Coronary artery (tissue), 2 donors: ENCODE results near the gene S100A9.

Experiments
- DNase-seq: peaks from one replicate; pipeline ENCODE4 v3.0.0-alpha.2; 2017; ENCODE audit warnings: low spot score
- H3K27ac ChIP-seq, 2 donors: fragments of 200-600 bp; sonication (generic); one replicate each; pipeline ENCODE4 v1.5.1; 2016 to 2019
- H3K4me3 ChIP-seq: fragments of 200-600 bp; sonication (generic); 2 replicates; pipeline ENCODE4 v1.5.1; 2016; ENCODE audit warnings: mild to moderate bottlenecking, moderate library complexity
- TF ChIP-seq, protein P1 (sequence below): fragments of 200-600 bp; sonication (generic); IDR thresholded peaks from one replicate; pipeline ENCODE4 v1.5.1; 2019; ENCODE audit warnings: antibody characterized with exemption

The S100A9 gene

DNA sequence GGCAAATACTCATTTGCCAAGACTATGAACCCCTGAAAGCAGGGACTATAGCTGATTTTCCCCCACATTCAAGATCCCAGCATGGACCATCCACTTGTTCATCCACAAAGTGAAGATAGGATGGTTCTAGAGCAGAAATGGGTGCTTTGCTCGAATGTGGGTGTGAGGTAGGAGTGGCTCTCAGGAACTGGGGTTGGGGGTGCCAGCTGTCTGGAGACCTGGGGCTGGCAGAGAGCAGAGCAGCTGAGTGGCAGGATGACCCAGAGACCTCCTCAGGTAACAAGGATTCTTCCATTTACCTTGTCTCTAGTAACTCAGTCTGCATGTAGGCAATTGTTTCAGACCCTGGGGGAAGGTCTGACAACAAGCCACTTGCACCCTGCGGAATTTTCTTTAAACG lies 6.0 kb downstream of the S100A9 start:
- TF ChIP-seq, protein P1, sequence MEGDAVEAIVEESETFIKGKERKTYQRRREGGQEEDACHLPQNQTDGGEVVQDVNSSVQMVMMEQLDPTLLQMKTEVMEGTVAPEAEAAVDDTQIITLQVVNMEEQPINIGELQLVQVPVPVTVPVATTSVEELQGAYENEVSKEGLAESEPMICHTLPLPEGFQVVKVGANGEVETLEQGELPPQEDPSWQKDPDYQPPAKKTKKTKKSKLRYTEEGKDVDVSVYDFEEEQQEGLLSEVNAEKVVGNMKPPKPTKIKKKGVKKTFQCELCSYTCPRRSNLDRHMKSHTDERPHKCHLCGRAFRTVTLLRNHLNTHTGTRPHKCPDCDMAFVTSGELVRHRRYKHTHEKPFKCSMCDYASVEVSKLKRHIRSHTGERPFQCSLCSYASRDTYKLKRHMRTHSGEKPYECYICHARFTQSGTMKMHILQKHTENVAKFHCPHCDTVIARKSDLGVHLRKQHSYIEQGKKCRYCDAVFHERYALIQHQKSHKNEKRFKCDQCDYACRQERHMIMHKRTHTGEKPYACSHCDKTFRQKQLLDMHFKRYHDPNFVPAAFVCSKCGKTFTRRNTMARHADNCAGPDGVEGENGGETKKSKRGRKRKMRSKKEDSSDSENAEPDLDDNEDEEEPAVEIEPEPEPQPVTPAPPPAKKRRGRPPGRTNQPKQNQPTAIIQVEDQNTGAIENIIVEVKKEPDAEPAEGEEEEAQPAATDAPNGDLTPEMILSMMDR: no peak
- Histone ChIP-seq H3K4me3 (no peak overlapping the region), H3K27ac (no peak overlapping the region)
- peak; percentile 57 for DNase-seq

DNA sequence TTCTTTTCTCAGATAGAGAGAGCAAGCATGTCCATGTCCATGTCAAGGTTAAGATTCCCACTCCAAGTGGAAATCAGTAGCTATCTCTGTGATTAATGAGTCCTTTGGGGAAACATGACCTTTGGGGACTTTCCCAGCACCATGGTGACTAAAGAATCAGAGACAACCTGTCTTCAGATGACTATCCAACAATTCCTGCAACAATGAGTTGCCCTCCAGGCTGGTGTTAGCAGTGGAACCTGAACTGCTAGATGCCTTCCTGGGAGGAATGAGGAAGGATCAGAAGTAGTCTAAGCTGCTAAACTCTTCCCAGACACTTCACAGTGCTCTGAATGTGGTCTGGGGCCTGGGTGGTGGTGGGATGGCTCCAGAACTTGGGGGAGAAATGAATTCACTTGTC lies 6.5 kb downstream of the S100A9 start:
- TF ChIP-seq, protein P1: no peak
- H3K27ac ChIP-seq: no peak overlapping the region
- no peak overlapping the region for H3K4me3 ChIP-seq
- DNase-seq: peak; percentile 49

DNA sequence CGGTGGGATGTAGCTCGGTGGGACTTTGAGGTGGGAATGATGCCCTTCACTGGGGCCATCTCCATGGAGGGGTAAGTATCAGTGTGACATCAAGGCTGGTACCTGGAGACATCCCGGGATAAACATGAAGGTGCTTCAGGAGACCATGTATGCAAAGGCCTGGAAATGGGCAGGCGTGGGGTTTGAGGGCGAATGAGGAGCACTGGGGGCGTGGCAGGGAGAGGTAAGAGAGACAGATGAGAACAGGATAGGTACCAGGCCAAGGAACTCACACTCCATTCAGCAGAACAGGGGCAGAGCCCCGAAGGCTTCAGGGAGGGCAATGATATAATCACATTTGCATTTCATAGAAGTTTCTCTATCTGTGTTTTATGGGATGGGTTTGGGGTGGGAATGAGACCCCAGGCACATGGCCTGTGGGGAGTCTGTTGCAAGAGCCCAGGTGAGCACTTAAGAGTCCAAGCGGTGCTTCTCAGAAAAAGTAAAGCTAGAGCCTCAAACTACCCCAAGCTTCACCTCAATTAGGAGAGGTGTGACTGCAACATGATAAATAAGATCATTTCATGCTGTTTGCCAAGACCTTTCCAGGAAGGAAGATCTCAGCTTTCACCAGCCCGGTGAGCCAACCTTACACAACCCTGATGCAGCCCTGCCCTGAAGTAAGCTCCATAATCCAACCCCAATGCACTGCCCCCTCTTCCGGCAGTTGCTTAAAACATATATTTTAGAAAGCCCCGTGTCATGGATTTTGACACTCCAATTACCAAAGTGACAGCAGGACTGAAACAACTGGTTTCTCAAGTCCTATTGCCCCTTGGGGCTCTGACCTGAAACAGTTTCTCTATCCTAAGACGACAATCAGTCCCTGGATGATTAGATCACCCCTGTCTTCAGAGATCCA lies 7.4 kb downstream of the S100A9 start:
- TF ChIP-seq, protein P1: no peak
- Histone ChIP-seq H3K4me3 (no peak overlapping the region), H3K27ac (no peak overlapping the region)
- DNase-seq: peak; percentile 60

DNA sequence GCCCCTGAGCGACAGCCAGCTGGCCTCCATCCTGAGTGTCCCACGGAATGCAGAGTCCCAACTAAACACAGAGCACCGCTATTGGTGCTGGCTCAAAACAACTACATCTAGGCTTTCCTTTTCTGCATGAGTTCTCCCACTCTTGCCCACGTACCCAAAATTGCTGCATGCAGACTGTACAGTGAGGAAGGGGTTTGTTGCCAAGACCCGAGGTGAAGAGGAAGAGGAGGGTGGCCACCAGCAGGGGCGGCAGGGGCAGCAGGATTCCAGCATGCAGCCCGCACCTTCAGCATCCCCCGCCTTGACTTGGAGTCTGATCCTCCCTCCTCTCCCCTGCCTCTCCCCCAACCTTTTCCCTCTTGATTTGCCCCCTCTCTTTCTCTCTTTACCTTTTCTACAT lies 8.0 kb downstream of the S100A9 start:
- TF ChIP-seq, protein P1: no peak
- H3K27ac ChIP-seq: no peak overlapping the region
- no peak overlapping the region for H3K4me3 ChIP-seq
- DNase-seq: peak; percentile 22

DNA sequence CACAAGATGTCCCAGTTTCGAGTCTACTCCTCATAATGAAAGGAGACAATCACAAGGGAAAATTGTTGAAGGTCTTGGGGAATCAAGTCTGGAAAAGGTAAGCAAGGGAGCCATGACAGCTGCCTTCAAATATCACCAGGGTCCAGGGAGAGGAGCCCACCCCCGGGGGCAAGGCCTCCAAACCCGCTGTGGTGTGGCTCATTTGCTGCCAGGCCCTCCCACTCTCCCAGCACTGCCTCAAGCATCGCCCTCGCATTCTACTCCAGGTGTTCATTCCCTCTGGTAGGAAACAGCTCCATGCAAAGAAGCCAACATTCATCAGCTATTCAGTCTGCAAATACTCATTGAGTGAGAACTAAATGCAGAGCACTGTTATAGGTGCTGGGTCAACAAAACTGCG lies 8.6 kb downstream of the S100A9 start:
- H3K4me3 ChIP-seq: no peak overlapping the region
- DNase-seq: peak; percentile 40
- H3K27ac ChIP-seq: no peak overlapping the region
- TF ChIP-seq, protein P1: no peak

DNA sequence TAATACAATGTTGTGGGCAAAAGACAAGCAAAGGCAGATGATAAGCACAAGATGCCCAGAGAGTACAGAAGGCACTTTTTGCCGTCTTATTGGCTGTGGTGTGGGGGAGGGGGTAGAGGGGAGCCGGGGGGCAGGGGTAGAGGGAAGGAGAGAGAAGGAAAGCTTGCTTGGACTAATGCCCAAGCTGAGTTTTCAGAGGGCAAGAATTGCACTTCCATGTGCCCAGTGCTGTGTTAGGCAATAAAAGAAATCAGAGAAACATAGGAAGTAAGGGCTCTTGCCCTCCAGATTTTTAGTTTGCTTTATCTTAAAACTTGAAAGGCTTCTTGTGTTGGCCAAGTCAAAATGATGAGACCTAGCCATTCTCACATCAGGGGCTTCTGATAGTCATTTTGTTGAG lies 9.4 kb downstream of the S100A9 start:
- no peak for DNase-seq
- TF ChIP-seq, protein P1: no peak
- Histone ChIP-seq H3K4me3 (no peak overlapping the region), H3K27ac (no peak overlapping the region)

DNA sequence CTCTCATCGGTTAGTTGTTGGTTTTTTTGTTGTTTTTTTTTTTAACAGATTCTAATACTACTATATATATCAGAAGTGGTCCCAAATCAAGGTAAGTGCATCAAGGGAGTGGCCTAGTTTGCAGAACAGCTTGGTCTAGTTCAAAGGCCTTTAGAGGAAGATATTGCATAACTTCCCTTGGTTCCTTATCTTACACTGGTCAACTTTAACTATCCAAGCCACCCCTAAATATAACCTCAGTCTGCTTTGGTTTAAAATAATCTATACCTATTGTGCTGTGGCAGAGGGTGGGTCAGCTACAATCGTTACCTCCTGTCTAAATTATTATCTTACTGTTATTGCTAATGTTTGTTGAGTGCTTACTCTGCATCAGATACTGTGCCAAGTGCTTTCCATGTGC lies 10.8 kb downstream of the S100A9 start:
- DNase-seq: no peak
- Histone ChIP-seq H3K27ac (no peak overlapping the region), H3K4me3 (no peak overlapping the region)
- TF ChIP-seq, protein P1: no peak
